HepG2 (cell line): ENCODE measurements around the gene MRPS25. TPM values are rescaled to one million over a fixed set of nuclear protein-coding genes. Genes with fewer than 3 reads are reported as not detected.

ENCODE experiments used
- CENPT ChIP-seq: sonication (generic); formaldehyde crosslinking; IDR thresholded peaks from 2 replicates; pipeline ENCODE4 v1.8.0; 2022; ENCODE audit warnings: low read depth, mild to moderate bottlenecking, moderate library complexity, missing genetic modification reagents
- GABPB1 ChIP-seq: IDR thresholded peaks from 2 replicates; pipeline ENCODE4 v1.6.1; 2016; ENCODE audit warnings: mild to moderate bottlenecking, missing genetic modification reagents, moderate library complexity, missing compliant biosample characterization
- GRHL1 ChIP-seq: sonication (generic); formaldehyde crosslinking; conservative IDR thresholded peaks from 2 replicates; pipeline ENCODE4 v1.8.0; 2022; ENCODE audit warnings: missing genetic modification reagents
- HMG20B ChIP-seq: conservative IDR thresholded peaks from 2 replicates; pipeline ENCODE4 v1.6.1; 2016; ENCODE audit warnings: missing genetic modification reagents, missing compliant biosample characterization
- IRF9 ChIP-seq: sonication (generic); formaldehyde crosslinking; IDR thresholded peaks from 2 replicates; pipeline ENCODE4 v1.8.0; 2022; ENCODE audit warnings: missing genetic modification reagents, mild to moderate bottlenecking, borderline replicate concordance
- NAIF1 ChIP-seq: sonication (generic); formaldehyde crosslinking; IDR thresholded peaks from 2 replicates; pipeline ENCODE4 v1.5.0; 2020; ENCODE audit warnings: mild to moderate bottlenecking, missing genetic modification reagents, borderline replicate concordance
- NFYB ChIP-seq: sonication (generic); formaldehyde crosslinking; IDR thresholded peaks from 2 replicates; pipeline ENCODE4 v1.4.0; 2020; ENCODE audit warnings: missing genetic modification reagents
- NONO ChIP-seq, 2 experiments: fragments of 450-650 bp in 1 of 2; sonication (generic) in 1 of 2; formaldehyde crosslinking in 1 of 2; IDR thresholded peaks in 1 of 2; conservative IDR thresholded peaks in 1 of 2; 2 replicates each; pipeline versions ENCODE4 v1.6.1 to v1.8.0; 2017 to 2022; ENCODE audit warnings: mild to moderate bottlenecking in 1 of 2, missing genetic modification reagents in 1 of 2, moderate library complexity in 1 of 2
- SRF ChIP-seq: IDR thresholded peaks from 2 replicates; pipeline ENCODE4 v1.6.1; 2011; ENCODE audit warnings: mild to moderate bottlenecking, low read depth, low read length, moderate library complexity
- TBX3 ChIP-seq: fragments of 450-650 bp; IDR thresholded peaks from 2 replicates; pipeline ENCODE4 v1.6.1; 2017; ENCODE audit warnings: antibody characterized with exemption, mild to moderate bottlenecking, inconsistent platforms, borderline replicate concordance
- THAP11 ChIP-seq: IDR thresholded peaks from 2 replicates; pipeline ENCODE4 v1.6.1; 2016; ENCODE audit warnings: missing biosample characterization, missing genetic modification reagents
- ZNF607 ChIP-seq: sonication (generic); formaldehyde crosslinking; IDR thresholded peaks from 2 replicates; pipeline ENCODE4 v1.5.1; 2020; ENCODE audit warnings: missing genetic modification reagents, mild to moderate bottlenecking, borderline replicate concordance
- ZNF749 ChIP-seq: sonication (generic); formaldehyde crosslinking; IDR thresholded peaks from 2 replicates; pipeline ENCODE4 v1.8.0; 2022; ENCODE audit warnings: mild to moderate bottlenecking, missing genetic modification reagents, moderate library complexity, borderline replicate concordance
- polyA plus RNA-seq, 8 experiments: library from polyadenylated mRNA; depleted of rRNA in 3 of 8; stranded (reverse) in 7 of 8; unstranded in 1 of 8; fragments of >200 nt; fragmentation: Illumina TruSeq in 4 of 8; extraction: Trizol in 4 of 8; gene quantifications; 2 replicates each; pipeline versions ENCODE4 v1.2.1 to v1.2.3, GENCODE V29; 2011 to 2016; ENCODE audit warnings: low read depth in 4 of 8, missing spikeins in 1 of 8, mixed read lengths in 1 of 8; ENCODE audit not compliant: insufficient read depth in 1 of 8
- total RNA-seq, 5 experiments: library from RNA; depleted of rRNA; stranded (reverse); fragments of >200 nt; fragmentation: Illumina TruSeq; extraction: Trizol; gene quantifications; 2 replicates each; pipeline ENCODE4 v1.2.3, GENCODE V29; 2016; ENCODE audit warnings: low read depth in 1 of 5
- TF ChIP-seq, protein P1 (sequence below), 2 experiments: sonication (generic) in 1 of 2; formaldehyde crosslinking in 1 of 2; IDR thresholded peaks; 2 replicates each; pipeline versions ENCODE4 v1.4.0 to v1.6.1; 2018 to 2020; ENCODE audit warnings: missing genetic modification reagents in 2 of 2, borderline replicate concordance in 1 of 2, low read depth in 1 of 2, mild to moderate bottlenecking in 1 of 2, missing biosample characterization in 1 of 2
- TF ChIP-seq, protein P2 (sequence below): sonication (generic); formaldehyde crosslinking; IDR thresholded peaks from 2 replicates; pipeline ENCODE4 v1.8.1; 2023; ENCODE audit warnings: mild to moderate bottlenecking, inconsistent platforms, moderate library complexity, missing genetic modification reagents, borderline replicate concordance
- TF ChIP-seq, protein P3 (sequence below), 2 experiments: sonication (generic) in 1 of 2; formaldehyde crosslinking in 1 of 2; IDR thresholded peaks; 2 replicates each; pipeline versions ENCODE4 v1.4.0 to v1.6.1; 2016 to 2020; ENCODE audit warnings: borderline replicate concordance in 1 of 2, low read depth in 1 of 2, mild to moderate bottlenecking in 1 of 2, missing genetic modification reagents in 1 of 2

MRPS25 gene
- total and polyA plus RNA-seq, 2 of the 13 experiments (the other 11 are each of a cell fraction or from before 2014, with no cell fraction given): 60.1 to 74.3 TPM

- TF ChIP-seq IRF9 (CRISPR knock-in tag) (peak; percentile 97), CENPT (CRISPR knock-in tag) (0 out of 2 replicates have a peak, but pooled peaks have one; percentile 43), HMG20B (no peak), THAP11 (peak; percentile 100), NFYB (CRISPR knock-in tag) (no peak), ZNF607 (peak; percentile 53; the same call in 1 of the 2 replicates), SRF (no peak), GRHL1 (CRISPR knock-in tag) (no peak), NAIF1 (peak; percentile 48; the same call in 1 of the 2 replicates), GABPB1 (CRISPR knock-in tag) (peak; percentile 92), NONO (IDR thresholded peaks at IDR 0.05) (no peak), NONO (CRISPR knock-in tag; conservative IDR thresholded peaks at IDR 0.05) (peak; percentile 88; the same call in 1 of the 2 replicates), ZNF749 (CRISPR knock-in tag) (no peak), TBX3 (no peak)
- TF ChIP-seq, protein P1, sequence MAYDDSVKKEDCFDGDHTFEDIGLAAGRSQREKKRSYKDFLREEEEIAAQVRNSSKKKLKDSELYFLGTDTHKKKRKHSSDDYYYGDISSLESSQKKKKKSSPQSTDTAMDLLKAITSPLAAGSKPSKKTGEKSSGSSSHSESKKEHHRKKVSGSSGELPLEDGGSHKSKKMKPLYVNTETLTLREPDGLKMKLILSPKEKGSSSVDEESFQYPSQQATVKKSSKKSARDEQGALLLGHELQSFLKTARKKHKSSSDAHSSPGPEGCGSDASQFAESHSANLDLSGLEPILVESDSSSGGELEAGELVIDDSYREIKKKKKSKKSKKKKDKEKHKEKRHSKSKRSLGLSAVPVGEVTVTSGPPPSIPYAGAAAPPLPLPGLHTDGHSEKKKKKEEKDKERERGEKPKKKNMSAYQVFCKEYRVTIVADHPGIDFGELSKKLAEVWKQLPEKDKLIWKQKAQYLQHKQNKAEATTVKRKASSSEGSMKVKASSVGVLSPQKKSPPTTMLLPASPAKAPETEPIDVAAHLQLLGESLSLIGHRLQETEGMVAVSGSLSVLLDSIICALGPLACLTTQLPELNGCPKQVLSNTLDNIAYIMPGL (CRISPR knock-in tag; IDR thresholded peaks at IDR 0.05; ENCODE audit: borderline replicate concordance in 1 of 2, low read depth in 1 of 2): peak; percentile 75 to 79
- TF ChIP-seq, protein P2, sequence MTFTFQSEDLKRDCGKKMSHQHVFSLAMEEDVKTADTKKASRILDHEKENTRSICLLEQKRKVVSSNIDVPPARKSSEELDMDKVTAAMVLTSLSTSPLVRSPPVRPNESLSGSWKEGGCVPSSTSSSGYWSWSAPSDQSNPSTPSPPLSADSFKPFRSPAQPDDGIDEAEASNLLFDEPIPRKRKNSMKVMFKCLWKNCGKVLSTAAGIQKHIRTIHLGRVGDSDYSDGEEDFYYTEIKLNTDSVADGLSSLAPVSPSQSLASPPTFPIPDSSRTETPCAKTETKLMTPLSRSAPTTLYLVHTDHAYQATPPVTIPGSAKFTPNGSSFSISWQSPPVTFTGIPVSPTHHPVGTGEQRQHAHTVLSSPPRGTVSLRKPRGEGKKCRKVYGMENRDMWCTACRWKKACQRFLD (CRISPR knock-in tag): peak; percentile 94
- TF ChIP-seq, protein P3, sequence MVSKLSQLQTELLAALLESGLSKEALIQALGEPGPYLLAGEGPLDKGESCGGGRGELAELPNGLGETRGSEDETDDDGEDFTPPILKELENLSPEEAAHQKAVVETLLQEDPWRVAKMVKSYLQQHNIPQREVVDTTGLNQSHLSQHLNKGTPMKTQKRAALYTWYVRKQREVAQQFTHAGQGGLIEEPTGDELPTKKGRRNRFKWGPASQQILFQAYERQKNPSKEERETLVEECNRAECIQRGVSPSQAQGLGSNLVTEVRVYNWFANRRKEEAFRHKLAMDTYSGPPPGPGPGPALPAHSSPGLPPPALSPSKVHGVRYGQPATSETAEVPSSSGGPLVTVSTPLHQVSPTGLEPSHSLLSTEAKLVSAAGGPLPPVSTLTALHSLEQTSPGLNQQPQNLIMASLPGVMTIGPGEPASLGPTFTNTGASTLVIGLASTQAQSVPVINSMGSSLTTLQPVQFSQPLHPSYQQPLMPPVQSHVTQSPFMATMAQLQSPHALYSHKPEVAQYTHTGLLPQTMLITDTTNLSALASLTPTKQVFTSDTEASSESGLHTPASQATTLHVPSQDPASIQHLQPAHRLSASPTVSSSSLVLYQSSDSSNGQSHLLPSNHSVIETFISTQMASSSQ (IDR thresholded peaks at IDR 0.05; ENCODE audit: low read depth): no peak
- TF ChIP-seq, protein P3 (CRISPR knock-in tag; IDR thresholded peaks at IDR 0.05; ENCODE audit: borderline replicate concordance): peak; percentile 21; the same call in 1 of the 2 replicates
Observed at GRCh38 chr3:15064835-15065549, at the start of gene MRPS25 (continued).
